Natural killer cell (primary cell): Measurements from ENCODE around the gene CGN. TPM values are rescaled to one million over a fixed set of nuclear protein-coding genes. Genes with fewer than 3 reads are reported as not detected.

Source experiments
- ATAC-seq, 3 donors: fragments of 150-1000 bp in 2 of 3; fragments of 200-7000 bp in 1 of 3; cut with Tn5 transposase; 1 replicate in 1 of 3; 2 replicates in 2 of 3; pipeline ENCODE4 v1.10.0; 2021; ENCODE audit warnings: mild to moderate bottlenecking in 2 of 3, moderate library complexity in 2 of 3
- DNase-seq, 2 donors: peaks; one replicate each; pipeline versions ENCODE4 v3.0.0 to v3.0.0-alpha.2; 2013 to 2021; ENCODE audit warnings: mixed read lengths in 1 of 2
- H3K27ac ChIP-seq: one replicate; pipeline ENCODE4 v1.5.1; 2013; ENCODE audit warnings: mild to moderate bottlenecking, low read length
- H3K27me3 ChIP-seq: one replicate; pipeline ENCODE4 v1.6.1; 2013; ENCODE audit warnings: low read length; ENCODE audit not compliant: control insufficient read depth, insufficient read depth
- H3K36me3 ChIP-seq: one replicate; pipeline ENCODE4 v1.6.1; 2013; ENCODE audit warnings: low read length; ENCODE audit not compliant: control insufficient read depth, insufficient read depth
- H3K4me1 ChIP-seq: one replicate; pipeline ENCODE4 v1.6.1; 2013; ENCODE audit warnings: low read length; ENCODE audit not compliant: control insufficient read depth, insufficient read depth
- H3K4me3 ChIP-seq: one replicate; pipeline ENCODE4 v1.5.1; 2013; ENCODE audit warnings: low read length
- H3K9me3 ChIP-seq: one replicate; pipeline ENCODE4 v1.6.1; 2013; ENCODE audit warnings: low read length; ENCODE audit not compliant: control insufficient read depth, insufficient read depth
- H3K27ac Mint-ChIP-seq, 2 donors: one replicate each; pipeline ENCODE4 v1.8.0; 2022; ENCODE audit warnings: mild to moderate bottlenecking in 2 of 2, mixed read lengths in 2 of 2, moderate library complexity in 1 of 2
- H3K27me3 Mint-ChIP-seq, 2 donors: one replicate each; pipeline ENCODE4 v1.8.0; 2022; ENCODE audit warnings: low read depth in 2 of 2, mixed read lengths in 2 of 2
- H3K36me3 Mint-ChIP-seq: one replicate; pipeline ENCODE4 v1.8.0; 2022; ENCODE audit warnings: mixed read lengths
- H3K4me1 Mint-ChIP-seq, 2 donors: one replicate each; pipeline ENCODE4 v1.8.0; 2022; ENCODE audit warnings: mixed read lengths in 2 of 2
- H3K4me3 Mint-ChIP-seq: one replicate; pipeline ENCODE4 v1.8.0; 2022; ENCODE audit warnings: mild to moderate bottlenecking, moderate library complexity, mixed read lengths
- H3K9me3 Mint-ChIP-seq, 2 donors: one replicate each; pipeline ENCODE4 v1.8.0; 2022; ENCODE audit warnings: mixed read lengths in 2 of 2
- CTCF ChIP-seq: fragments of 200-600 bp; IDR thresholded peaks from one replicate; pipeline ENCODE4 v1.8.0; 2022; ENCODE audit warnings: antibody characterized with exemption
- WGBS: methylation state at CpG from one replicate; pipeline ENCODE4 v1.1.7; 2013; ENCODE audit warnings: missing lambda C conversion rate; ENCODE audit not compliant: insufficient coverage; 5-methylcytosine and 5-hydroxymethylcytosine counted together
- intact Hi-C: fragments of 100-400 bp; cut with micrococcal nuclease; formaldehyde crosslinking; loops from one replicate; pipeline ENCODE4 v1.14.2; 2022
- total RNA-seq, 4 donors: library from RNA; stranded (reverse); fragments of 120-200 nt in 1 of 4; gene quantifications; one replicate each; pipeline versions ENCODE4 v1.2.3 to v1.2.4, GENCODE V29; 2013 to 2022

Gene CGN
- total RNA-seq, 3 donors from 2014 or later (not counting 1 experiment from before 2014, with no cell fraction given), result 0.07 to 0.80 TPM; not detected in 1

GRCh38 chr1:151546011-151546925 is 35.1 kb downstream of the CGN start:
- TF ChIP-seq CTCF, result no peak
- H3K9me3 ChIP-seq, result no peaks in the 10 kb centered on the region
- H3K27ac ChIP-seq, result no peak overlapping the region
- peaks cover 5 to 6% of the 10 kb centered on the region in 2 donors for H3K4me1 Mint-ChIP-seq
- no peak for DNase-seq
- no peak overlapping the region for H3K4me3 Mint-ChIP-seq
- H3K9me3 Mint-ChIP-seq, result no peaks in the 10 kb centered on the region
- ATAC-seq, result no peak
- H3K36me3 Mint-ChIP-seq, result no peaks in the 10 kb centered on the region
- no peaks in the 10 kb centered on the region for H3K36me3 ChIP-seq
- H3K27me3 Mint-ChIP-seq, result peaks cover 24 to 27% of the 10 kb centered on the region in 2 donors
- H3K4me1 ChIP-seq, result peaks cover 2% of the 10 kb centered on the region
- peaks cover 4% of the 10 kb centered on the region for H3K27me3 ChIP-seq
- intact Hi-C loops, result no loop called here
- H3K27ac Mint-ChIP-seq, result no peak overlapping the region
- H3K4me3 ChIP-seq, result no peak overlapping the region
- WGBS, result 100% methylated on average over 3 of the region's 4 CpGs

GRCh38 chr1:151547119-151547899 is 36.1 kb downstream of the CGN start:
- Histone ChIP-seq H3K4me1 (no peaks in the 10 kb centered on the region), H3K4me3 (no peak overlapping the region), H3K27me3 (no peaks in the 10 kb centered on the region), H3K27ac (no peak overlapping the region), H3K9me3 (no peaks in the 10 kb centered on the region), H3K36me3 (no peaks in the 10 kb centered on the region)
- H3K27ac Mint-ChIP-seq, result no peak overlapping the region
- DNase-seq (no peak), ATAC-seq (no peak)
- TF ChIP-seq CTCF, result no peak
- intact Hi-C loops, result no loop called here
- H3K9me3 Mint-ChIP-seq, result no peaks in the 10 kb centered on the region
- no peaks in the 10 kb centered on the region for H3K4me1 Mint-ChIP-seq
- H3K4me3 Mint-ChIP-seq, result no peak overlapping the region
- H3K27me3 Mint-ChIP-seq, result peaks cover 14 to 20% of the 10 kb centered on the region in 2 donors
- 67% methylated on average over 7 of the region's 7 CpGs for WGBS
- no peaks in the 10 kb centered on the region for H3K36me3 Mint-ChIP-seq

- Mint-ChIP-seq H3K4me3 (no peak overlapping the region), H3K27me3 (peaks cover 8 to 17% of the 10 kb centered on the region in 2 donors), H3K9me3 (no peaks in the 10 kb centered on the region), H3K4me1 (no peaks in the 10 kb centered on the region), H3K36me3 (no peaks in the 10 kb centered on the region), H3K27ac (no peak overlapping the region)
- intact Hi-C loops, result no loop called here
- no peak for TF ChIP-seq CTCF
- ATAC-seq (no peak), DNase-seq (no peak)
- WGBS, result 100% methylated on average over 3 of the region's 3 CpGs
- Histone ChIP-seq H3K27ac (no peak overlapping the region), H3K27me3 (no peaks in the 10 kb centered on the region), H3K4me3 (no peak overlapping the region), H3K4me1 (no peaks in the 10 kb centered on the region), H3K9me3 (no peaks in the 10 kb centered on the region), H3K36me3 (no peaks in the 10 kb centered on the region)
These were observed 36.7 kb downstream of the CGN start for GRCh38 chr1:151547900-151548230.
